ENCODE data around the gene OTX2. TPM values are rescaled to one million over a fixed set of nuclear protein-coding genes. Genes with fewer than 3 reads are reported as not detected.

The OTX2 gene
- total RNA-seq, 1 donor from 2014 or later = not detected

GRCh38 chr14:56803816-56804535 is 6.3 kb downstream of the OTX2 start:
- H3K27me3 ChIP-seq (ENCODE audit: low read depth) = peaks cover 100% of the 10 kb centered on the region

GRCh38 chr14:56801920-56802319 is 8.4 kb downstream of the OTX2 start:
- TF ChIP-seq CTCF (IDR thresholded peaks at IDR 0.05; ENCODE audit: borderline replicate concordance) = no peak
- Histone ChIP-seq H3K4me3 (no peak overlapping the region), H3K27me3 (ENCODE audit: low read depth) (peaks cover 100% of the 10 kb centered on the region), H3K9me3 (replicated peaks) (no peaks in the 10 kb centered on the region), H3K36me3 (no peaks in the 10 kb centered on the region), H3K27ac (replicated peaks) (no peak overlapping the region), H3K4me1 (peaks cover 18% of the 10 kb centered on the region)
- intact Hi-C loops (cut with micrococcal nuclease) = no loop called here
- no peak for DNase-seq

More at GRCh38 chr14:56803816-56804535, 6.3 kb downstream of the OTX2 start:
- intact Hi-C loops (cut with micrococcal nuclease) = no loop called here
- no peak for DNase-seq
- H3K9me3 ChIP-seq (replicated peaks) = no peaks in the 10 kb centered on the region
- no peak overlapping the region for H3K27ac ChIP-seq (replicated peaks)
- H3K36me3 ChIP-seq = no peaks in the 10 kb centered on the region
- no peak overlapping the region for H3K4me3 ChIP-seq
- peaks cover 15% of the 10 kb centered on the region for H3K4me1 ChIP-seq
- no peak for TF ChIP-seq CTCF (IDR thresholded peaks at IDR 0.05; ENCODE audit: borderline replicate concordance)

GRCh38 chr14:56799343-56799645 is 11.0 kb downstream of the OTX2 start:
- intact Hi-C loops (cut with micrococcal nuclease) = no loop called here
- Histone ChIP-seq H3K4me1 (peaks cover 29% of the 10 kb centered on the region), H3K36me3 (no peaks in the 10 kb centered on the region), H3K27ac (replicated peaks) (no peak overlapping the region), H3K4me3 (no peak overlapping the region), H3K27me3 (ENCODE audit: low read depth) (peaks cover 100% of the 10 kb centered on the region), H3K9me3 (replicated peaks) (no peaks in the 10 kb centered on the region)
- no peak for DNase-seq
- no peak for TF ChIP-seq CTCF (IDR thresholded peaks at IDR 0.05; ENCODE audit: borderline replicate concordance)

GRCh38 chr14:56798447-56799342 is 11.6 kb downstream of the OTX2 start:
- H3K27me3 ChIP-seq (ENCODE audit: low read depth) = peaks cover 100% of the 10 kb centered on the region
- H3K36me3 ChIP-seq = no peaks in the 10 kb centered on the region
- peaks cover 29% of the 10 kb centered on the region for H3K4me1 ChIP-seq
- no peaks in the 10 kb centered on the region for H3K9me3 ChIP-seq (replicated peaks)
- no peak for TF ChIP-seq CTCF (IDR thresholded peaks at IDR 0.05; ENCODE audit: borderline replicate concordance)
- H3K4me3 ChIP-seq = peak overlapping the region; percentile 54
- no peak for DNase-seq
- intact Hi-C loops (cut with micrococcal nuclease) = no loop called here
- no peak overlapping the region for H3K27ac ChIP-seq (replicated peaks)

- Histone ChIP-seq H3K4me1 (peaks cover 29% of the 10 kb centered on the region), H3K9me3 (replicated peaks) (no peaks in the 10 kb centered on the region), H3K27ac (replicated peaks) (no peak overlapping the region), H3K4me3 (peak overlapping the region; percentile 54), H3K27me3 (ENCODE audit: low read depth) (peaks cover 100% of the 10 kb centered on the region), H3K36me3 (no peaks in the 10 kb centered on the region)
- TF ChIP-seq CTCF (IDR thresholded peaks at IDR 0.05; ENCODE audit: borderline replicate concordance) = no peak
- no peak for DNase-seq
- intact Hi-C loops (cut with micrococcal nuclease) = no loop called here
These were observed 12.5 kb downstream of the OTX2 start for GRCh38 chr14:56797569-56798446.
